Stimulated activated CD8-positive, alpha-beta memory T cell treated with anti-CD3 and anti-CD28 coated beads, Interleukin-15, amount 100 ng/mL, for 1 hour (primary cell): Measurements from ENCODE around the gene SUPT4H1.
"Not testable (repeated sequence)": the region's sequence is repeated elsewhere in the genome, so short reads cannot be mapped to it uniquely, and the experiment has no call there.

Experiments used
- DNase-seq: peaks from one replicate; pipeline ENCODE4 v3.0.0-alpha.2; 2020; ENCODE audit warnings: low read depth

SUPT4H1 gene

DNA sequence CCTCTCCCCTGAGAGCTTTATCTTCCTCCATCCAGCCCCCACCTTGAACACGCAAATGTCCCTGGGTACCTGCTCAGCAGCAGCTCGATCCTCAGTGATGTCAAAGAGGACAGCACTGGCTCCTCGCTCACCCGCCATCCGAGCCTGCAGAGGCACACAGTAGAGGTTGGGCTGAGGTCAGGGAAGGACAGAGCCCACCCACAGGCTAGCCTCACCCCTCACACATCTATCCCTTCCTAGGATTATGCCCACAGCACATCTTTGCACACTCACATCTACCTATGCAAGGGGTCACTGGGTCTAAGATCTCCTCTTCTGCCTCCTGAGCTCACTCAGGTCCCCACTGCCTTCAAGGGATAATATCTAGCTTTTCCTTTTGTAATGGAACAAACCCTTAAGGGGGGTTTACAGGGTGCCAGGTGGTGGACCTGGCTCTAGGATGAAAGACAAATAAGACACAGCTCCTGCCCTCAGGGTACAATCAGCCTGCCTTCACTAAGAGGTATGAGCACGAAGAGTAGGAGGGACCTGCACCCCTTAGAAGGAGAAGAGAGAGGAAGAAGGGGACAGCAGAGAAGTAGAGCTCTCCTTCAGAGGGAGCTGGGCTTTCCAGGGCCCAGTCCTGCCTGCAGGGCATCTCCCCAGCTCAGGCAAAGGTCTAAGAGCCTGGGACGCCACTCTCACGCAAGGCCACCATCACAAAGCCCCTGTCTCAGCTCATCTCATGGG lies 11.6 kb upstream of the SUPT4H1 start:
- DNase-seq, result no peak

DNA sequence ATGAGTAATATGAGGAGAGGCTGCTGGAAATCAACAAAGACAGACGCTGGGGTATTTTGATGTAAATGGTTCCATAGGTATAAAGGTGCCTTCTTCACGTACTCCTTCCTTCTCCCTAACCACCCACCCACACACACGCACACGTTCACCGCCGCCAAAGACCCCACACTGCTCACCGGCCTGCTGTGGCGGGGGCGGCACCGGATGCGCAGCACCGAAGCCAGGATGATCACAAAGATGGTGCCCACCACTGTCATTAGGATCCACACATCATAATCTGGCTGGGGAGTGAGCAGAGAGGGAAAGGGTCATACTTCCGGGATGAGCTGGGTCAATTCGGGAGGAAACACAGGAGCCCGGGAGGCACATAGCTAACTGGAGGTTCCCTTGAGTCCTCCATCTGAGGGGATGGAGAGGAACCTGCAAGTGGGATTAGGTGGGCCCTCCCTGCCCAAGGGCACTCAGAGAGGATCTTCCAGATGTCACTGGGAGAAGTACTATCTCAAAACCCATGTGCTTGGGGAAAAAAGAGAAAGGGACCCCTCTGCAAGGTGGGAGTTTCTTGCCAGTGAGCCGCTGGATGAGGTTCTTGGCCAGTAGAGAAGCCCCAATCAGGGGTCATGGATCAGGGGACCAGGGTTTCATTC lies 10.5 kb upstream of the SUPT4H1 start:
- no peak for DNase-seq

DNA sequence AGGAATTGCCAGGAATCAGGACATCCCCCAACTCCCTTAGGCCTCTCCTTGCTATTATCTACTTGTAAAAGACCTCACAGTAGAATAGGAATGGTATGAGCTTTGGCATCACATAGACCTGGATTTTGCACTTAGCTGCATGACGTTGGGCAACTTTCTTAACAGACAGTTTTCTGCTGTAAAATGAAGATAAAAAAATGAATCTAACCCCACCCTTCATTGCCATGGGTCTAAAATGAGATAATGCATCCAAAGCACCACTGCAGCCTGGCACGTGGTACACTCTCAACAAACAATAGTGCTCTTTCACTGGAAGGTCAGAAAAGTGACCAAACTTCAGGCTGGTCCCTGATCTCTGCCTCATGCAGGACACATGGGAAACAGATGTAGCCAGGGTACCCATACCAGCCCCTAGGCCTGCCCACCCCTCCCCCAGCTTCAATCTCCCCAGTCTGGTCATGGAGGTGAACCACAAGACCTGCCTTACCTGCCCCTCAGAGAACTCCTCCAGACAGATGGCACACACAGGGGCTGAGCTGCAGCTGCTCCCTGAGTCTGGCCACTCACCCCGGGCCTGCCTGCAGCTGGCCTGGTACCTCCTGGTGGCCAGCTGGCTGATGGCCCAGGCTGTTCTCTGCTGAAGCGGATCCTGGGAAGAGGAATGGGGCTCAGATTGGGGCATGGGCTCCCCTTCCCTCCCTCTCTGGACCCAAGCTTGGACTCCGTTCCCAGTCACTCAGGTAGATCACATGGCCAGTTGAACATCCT lies 8.5 kb upstream of the SUPT4H1 start:
- DNase-seq, result no peak

GRCh38 chr17:58358408-58359172 lies 6.6 kb upstream of the SUPT4H1 start:
- no peak for DNase-seq

GRCh38 chr17:58357312-58358297 lies 5.6 kb upstream of the SUPT4H1 start:
- no peak for DNase-seq

GRCh38 chr17:58356231-58356630 lies 4.2 kb upstream of the SUPT4H1 start:
- no peak for DNase-seq

DNA sequence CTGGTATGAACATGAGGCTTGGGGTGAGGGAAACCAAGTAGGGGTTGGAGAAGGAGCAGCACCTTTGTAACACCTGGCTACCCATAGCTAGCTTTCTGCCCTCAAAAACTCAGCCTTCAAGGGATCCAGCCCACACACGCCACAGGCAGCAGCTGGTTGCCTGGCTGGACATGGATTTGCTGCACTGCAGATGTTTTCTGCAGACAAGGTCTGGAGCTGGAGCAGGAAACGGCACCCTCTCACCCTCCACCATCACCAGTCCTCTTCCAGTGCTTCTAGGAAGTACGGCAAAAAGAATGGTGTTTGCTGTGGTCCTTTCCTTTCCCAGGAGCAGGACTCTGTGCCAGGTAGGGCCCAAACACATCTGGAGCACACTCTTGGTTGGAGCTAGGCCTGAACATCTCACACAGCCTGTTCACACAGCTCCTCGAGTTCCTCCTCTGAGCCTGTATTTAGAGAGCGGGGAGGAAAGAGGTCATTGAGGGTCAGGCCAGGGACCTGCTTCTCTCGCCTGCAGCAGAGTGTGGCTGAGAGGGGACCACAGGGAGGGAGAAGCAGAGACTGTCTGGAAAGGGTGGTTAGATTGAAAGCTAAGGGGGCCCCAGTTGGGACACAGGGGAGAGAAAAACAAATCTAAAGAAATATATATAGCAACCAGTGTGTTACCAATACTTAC lies 2.7 kb upstream of the SUPT4H1 start:
- no peak for DNase-seq

DNA sequence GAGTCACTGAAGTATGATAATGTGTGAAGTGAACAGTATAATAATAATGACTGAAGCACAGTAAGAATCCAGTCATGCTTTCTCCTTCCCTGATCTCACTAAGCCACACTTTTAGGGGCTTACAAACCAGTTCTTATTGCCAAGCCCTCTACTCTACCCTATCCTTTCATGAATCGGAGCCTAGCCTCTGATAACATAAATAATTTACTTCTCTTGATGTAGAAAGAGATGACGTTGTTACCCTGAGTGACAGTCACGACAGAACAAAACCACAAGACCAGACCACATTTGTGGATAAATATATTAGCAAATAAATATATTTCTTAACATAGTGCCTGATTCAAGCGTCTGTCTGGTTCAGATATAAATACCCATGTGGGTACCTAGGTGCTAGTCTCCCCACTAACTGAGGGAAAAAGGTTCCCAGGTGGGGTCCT lies 1.4 kb upstream of the SUPT4H1 start:
- DNase-seq, result no peak

GRCh38 chr17:58352596-58353388 lies 791 bp upstream of the SUPT4H1 start:
- DNase-seq, result no peak

GRCh38 chr17:58351182-58351581 lies 819 bp downstream of the SUPT4H1 start:
- DNase-seq, result no peak

DNA sequence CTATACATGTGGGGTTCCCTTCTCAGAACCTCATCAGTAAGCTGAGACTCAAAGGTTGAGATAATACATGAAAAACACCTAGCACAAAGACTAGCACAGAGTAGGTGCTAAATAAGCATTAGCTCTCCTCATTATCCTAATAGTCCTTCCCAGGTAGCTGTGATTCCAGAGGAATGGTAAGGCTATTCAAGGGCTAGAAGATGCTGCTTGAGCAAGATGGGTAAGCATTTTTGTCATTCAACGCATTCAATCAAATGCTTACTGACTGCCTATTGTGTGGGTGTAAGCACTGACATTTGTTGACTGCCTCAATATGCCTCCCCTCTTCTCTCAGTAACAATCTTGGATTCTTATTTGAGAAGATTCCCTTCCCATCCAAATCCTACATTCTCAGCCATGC lies 4.0 kb downstream of the SUPT4H1 start:
- DNase-seq, result no peak

DNA sequence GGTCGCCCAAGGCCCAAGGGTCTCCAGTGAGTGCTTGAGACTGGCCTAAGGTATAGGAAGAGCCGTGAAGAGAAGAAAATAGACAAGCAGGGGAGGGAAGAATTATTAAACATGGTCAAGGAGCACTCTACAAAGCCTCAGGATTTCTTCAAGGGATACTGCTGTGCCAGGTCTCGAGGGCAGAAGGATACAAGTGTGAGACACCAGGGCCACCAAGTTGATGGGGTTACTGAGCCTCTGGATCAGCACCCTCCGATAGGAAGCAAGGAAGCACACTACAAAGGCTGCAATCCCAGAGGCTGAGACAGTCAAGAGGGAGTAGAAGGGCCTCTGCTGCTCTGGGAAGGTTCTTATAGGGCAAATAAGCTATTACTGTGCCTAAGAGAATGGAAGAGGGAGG lies 6.5 kb downstream of the SUPT4H1 start:
- no peak for DNase-seq

GRCh38 chr17:58344791-58345157 lies 7.2 kb downstream of the SUPT4H1 start:
- DNase-seq, result no peak

DNA sequence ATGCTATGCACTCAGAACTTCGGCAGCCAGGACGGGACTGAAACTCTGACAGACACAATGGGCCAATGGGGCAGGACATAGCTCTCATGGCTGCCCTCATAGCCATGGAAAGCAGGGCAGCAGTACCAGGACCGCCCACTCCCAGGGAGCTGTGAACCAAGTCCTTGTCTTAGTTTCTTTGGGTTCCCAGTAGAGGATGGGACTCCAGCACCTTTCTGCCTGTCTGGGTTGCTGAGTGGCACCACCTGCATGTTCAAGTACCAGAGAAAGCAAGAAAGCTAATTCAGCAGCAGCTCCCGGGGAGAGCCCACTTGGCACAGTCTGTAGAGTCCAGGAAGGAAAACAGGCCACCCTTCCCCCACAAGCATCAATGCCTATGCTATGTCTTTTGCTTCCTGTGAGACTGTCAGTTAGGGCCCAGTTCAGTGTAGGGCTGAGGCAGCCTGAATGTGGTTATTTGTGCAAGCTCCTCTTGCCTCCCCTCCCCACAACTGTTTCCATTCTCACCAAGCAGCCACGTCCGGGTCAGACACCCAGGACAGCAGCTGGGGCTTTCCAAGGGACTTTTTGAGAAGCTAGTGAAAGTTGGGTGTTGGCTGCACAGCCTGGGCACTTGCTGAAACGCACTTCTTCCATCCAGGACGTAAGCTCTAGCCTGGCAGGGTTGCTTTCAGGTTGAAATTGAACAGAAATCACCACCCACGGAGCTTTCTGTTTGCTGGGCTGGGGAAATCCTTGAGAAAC lies 7.8 kb downstream of the SUPT4H1 start:
- DNase-seq, result peak; percentile 76

DNA sequence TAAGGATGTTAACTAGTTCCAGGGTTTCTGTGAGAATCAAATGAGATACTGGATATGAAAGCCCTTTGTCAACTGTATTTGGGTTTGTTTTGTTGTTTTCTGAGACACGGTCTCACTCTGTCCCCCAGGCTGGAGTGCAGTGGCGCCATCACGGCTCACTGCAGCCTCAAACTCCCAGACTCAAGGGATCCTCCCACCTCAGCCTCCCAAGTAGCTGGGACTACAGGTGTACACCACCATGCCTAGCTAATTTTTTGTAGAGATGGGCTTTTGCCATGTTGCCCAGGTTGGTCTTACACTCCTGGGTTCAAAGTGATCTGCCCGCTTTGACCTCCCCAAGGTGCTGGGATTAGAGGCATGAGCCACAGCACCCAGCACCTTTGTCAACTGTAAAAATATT lies 8.9 kb downstream of the SUPT4H1 start:
- DNase-seq, result no peak

DNA sequence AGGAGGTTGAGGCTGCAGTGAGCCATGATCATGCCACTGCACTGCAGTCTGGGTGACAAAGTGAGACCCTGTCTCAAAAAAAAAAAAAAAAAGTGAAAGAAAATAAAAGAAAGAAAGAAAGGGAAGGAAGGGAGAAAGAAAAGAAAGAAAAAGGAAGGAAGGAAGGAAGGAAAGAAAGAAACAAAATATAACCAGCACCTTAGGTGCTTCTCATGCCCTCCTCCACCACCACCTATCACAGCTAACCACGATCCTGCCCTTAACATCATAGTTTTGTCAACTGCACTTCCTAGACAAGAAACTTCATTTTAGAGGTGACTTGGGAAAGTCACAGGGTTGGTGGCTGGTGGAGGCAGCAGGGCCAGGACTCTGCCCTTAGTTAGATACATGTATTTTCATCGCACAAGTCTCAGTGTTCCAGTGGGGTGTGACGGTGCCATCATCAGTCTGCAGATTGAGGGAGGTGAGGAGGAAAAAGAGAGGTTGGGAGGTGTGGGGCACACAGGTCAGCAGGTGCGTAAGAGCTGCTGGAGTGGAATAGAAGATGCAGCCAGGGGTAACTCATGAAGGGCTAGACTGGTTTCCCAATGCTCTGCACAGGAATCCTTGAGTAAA lies 10.0 kb downstream of the SUPT4H1 start:
- DNase-seq, result no peak

GRCh38 chr17:58341136-58341860 lies 10.7 kb downstream of the SUPT4H1 start:
- DNase-seq, result not testable (repeated sequence)

GRCh38 chr17:58340405-58340876 lies 11.6 kb downstream of the SUPT4H1 start:
- DNase-seq, result no peak
